ENCODE results near the gene HSPA1L. TPM values are rescaled to one million over a fixed set of nuclear protein-coding genes. Genes with fewer than 3 reads are reported as not detected.

The HSPA1L gene
- total RNA-seq, 1 experiment from 2014 or later = 1.2 TPM

DNA sequence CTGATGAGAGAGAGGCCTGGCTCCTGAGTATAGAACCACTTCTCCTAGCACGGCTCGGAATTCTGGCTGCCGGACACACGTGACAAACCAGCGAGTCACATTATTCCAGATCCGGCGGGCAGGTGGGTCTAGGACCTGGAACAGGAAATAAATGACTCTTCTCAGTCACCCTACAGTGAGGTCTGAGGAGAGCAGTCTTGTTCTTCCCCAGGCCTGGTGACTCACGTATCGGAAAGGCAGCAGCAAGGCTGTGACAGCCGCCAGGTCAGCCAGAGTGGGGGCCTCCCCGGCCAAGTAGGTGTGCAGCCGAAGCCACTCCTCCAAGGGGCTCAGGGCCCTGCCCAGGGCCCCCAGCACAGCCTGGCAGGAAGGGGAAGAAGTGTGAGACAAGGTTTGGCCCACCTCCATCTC, 22.3 kb downstream of the HSPA1L start:
- Mint-ChIP-seq H3K4me1 (peaks cover 9% of the 10 kb centered on the region), H3K27me3 (ENCODE audit: low read depth) (no peaks in the 10 kb centered on the region), H3K9me3 (no peaks in the 10 kb centered on the region), H3K27ac (no peak overlapping the region), H3K36me3 (peaks cover 31% of the 10 kb centered on the region), H3K4me3 (no peak overlapping the region)
- DNase-seq (ENCODE audit: low spot score) (no peak), ATAC-seq (no peak)
- ChIA-PET CTCF (interaction anchor here (2.0 kb wide), 2 partner anchors 23 to 52 kb away, joined by 14 to 23 read pairs; partner anchors contain the start of gene MSH5), POLR2A (no interaction called here)
- no peak for TF ChIP-seq MYBL2 (CRISPR knock-in tag; IDR thresholded peaks at IDR 0.05)
- TF ChIP-seq NFYB (CRISPR knock-in tag; conservative IDR thresholded peaks at IDR 0.05; ENCODE audit: low read depth) = no peak
- no peak for TF ChIP-seq TCF7 (CRISPR knock-in tag; IDR thresholded peaks at IDR 0.05; ENCODE audit: low read depth)
- no peak for TF ChIP-seq ZNF219 (CRISPR knock-in tag; IDR thresholded peaks at IDR 0.05; ENCODE audit: borderline replicate concordance)
- no peak for TF ChIP-seq CDX4 (CRISPR knock-in tag; IDR thresholded peaks at IDR 0.05; ENCODE audit: borderline replicate concordance)

- DNase-seq (ENCODE audit: low spot score) (no peak), ATAC-seq (no peak)
- Mint-ChIP-seq H3K27me3 (ENCODE audit: low read depth) (no peaks in the 10 kb centered on the region), H3K4me1 (peaks cover 9% of the 10 kb centered on the region), H3K36me3 (peaks cover 29% of the 10 kb centered on the region), H3K27ac (no peak overlapping the region; the same call in 1 of the 2 replicates), H3K4me3 (no peak overlapping the region), H3K9me3 (no peaks in the 10 kb centered on the region)
- ChIA-PET CTCF (interaction anchor here (0.5 to 2.0 kb wide), 32 partner anchors 15 to 256 kb away, joined by 3 to 23 read pairs (median 6); partner anchors contain the start of genes ATP6V1G2, C6orf47, CFB and GPANK1), POLR2A (interaction anchor here (1.1 to 1.2 kb wide), 2 partner anchors 17 to 36 kb away, joined by 3 read pairs; partner anchors contain the start of gene HSPA1B)
- no peak for TF ChIP-seq TEAD4 (CRISPR knock-in tag; IDR thresholded peaks at IDR 0.05)
- no peak for TF ChIP-seq ZNF121 (CRISPR knock-in tag; IDR thresholded peaks at IDR 0.05)
- TF ChIP-seq JUN (CRISPR knock-in tag; IDR thresholded peaks at IDR 0.05) = no peak
- no peak for TF ChIP-seq FOXP4 (CRISPR knock-in tag; IDR thresholded peaks at IDR 0.05)
- TF ChIP-seq, protein P1, sequence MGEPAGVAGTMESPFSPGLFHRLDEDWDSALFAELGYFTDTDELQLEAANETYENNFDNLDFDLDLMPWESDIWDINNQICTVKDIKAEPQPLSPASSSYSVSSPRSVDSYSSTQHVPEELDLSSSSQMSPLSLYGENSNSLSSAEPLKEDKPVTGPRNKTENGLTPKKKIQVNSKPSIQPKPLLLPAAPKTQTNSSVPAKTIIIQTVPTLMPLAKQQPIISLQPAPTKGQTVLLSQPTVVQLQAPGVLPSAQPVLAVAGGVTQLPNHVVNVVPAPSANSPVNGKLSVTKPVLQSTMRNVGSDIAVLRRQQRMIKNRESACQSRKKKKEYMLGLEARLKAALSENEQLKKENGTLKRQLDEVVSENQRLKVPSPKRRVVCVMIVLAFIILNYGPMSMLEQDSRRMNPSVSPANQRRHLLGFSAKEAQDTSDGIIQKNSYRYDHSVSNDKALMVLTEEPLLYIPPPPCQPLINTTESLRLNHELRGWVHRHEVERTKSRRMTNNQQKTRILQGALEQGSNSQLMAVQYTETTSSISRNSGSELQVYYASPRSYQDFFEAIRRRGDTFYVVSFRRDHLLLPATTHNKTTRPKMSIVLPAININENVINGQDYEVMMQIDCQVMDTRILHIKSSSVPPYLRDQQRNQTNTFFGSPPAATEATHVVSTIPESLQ (CRISPR knock-in tag; IDR thresholded peaks at IDR 0.05) = no peak
- no peak for TF ChIP-seq ZNF317 (CRISPR knock-in tag; IDR thresholded peaks at IDR 0.05; ENCODE audit: borderline replicate concordance, low read depth)
- no peak for TF ChIP-seq ZNF138 (CRISPR knock-in tag; conservative IDR thresholded peaks at IDR 0.05)
- TF ChIP-seq ZNF232 (CRISPR knock-in tag; IDR thresholded peaks at IDR 0.05) = no peak
- no peak for TF ChIP-seq FOXJ3 (CRISPR knock-in tag; IDR thresholded peaks at IDR 0.05; ENCODE audit: borderline replicate concordance)
- TF ChIP-seq ZNF416 (CRISPR knock-in tag; IDR thresholded peaks at IDR 0.05) = no peak
- no peak for TF ChIP-seq NR3C1 (CRISPR knock-in tag; conservative IDR thresholded peaks at IDR 0.05; ENCODE audit: low read depth)
- no peak for TF ChIP-seq SP1 (CRISPR knock-in tag; conservative IDR thresholded peaks at IDR 0.05)
- no peak for TF ChIP-seq HMGXB4 (CRISPR knock-in tag; IDR thresholded peaks at IDR 0.05)
- no peak for TF ChIP-seq ZNF219 (CRISPR knock-in tag; IDR thresholded peaks at IDR 0.05; ENCODE audit: borderline replicate concordance)
Observed at GRCh38 chr6:31792090-31792374, 23.1 kb downstream of the HSPA1L start.
